ENCODE data around the gene FRYL. TPM values are rescaled to one million over a fixed set of nuclear protein-coding genes. Genes with fewer than 3 reads are reported as not detected.

Gene FRYL
- total and polyA plus RNA-seq, 12 donors, result 11.7 to 60.1 (median 36.4) TPM

DNA sequence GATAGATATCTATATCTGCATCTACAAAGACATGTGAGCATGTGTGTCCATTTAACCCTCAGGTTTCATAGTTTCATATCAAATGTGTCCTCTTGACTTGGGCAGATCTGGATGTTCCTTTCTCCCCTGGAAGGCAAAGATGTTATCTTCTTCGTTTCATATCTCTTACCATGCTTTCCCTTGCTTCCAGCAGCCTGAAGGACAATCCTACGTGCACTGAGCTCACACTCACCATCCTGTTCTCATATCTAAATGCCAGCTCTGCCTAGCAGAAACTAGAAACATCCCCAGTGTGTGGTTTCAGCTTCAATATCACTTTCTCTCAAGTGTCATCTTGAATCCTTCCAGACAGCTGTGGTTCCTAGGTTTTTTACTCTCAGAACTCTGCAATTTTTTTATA lies 223.8 kb downstream of the FRYL start:
- no peak for DNase-seq
- Histone ChIP-seq H3K9me3 (peaks cover 0 to 10% (median 0%) of the 10 kb centered on the region in 11 donors), H3K27ac (no peak overlapping the region), H3K4me1 (no peaks in the 10 kb centered on the region), H3K27me3 (no peaks in the 10 kb centered on the region), H3K36me3 (peaks cover 0 to 99% (median 59%) of the 10 kb centered on the region in 9 donors), H3K4me3 (no peak overlapping the region)
- intact Hi-C loops (cut with DNase I), result loop anchor here in 1 of 10 donors (5.0 kb wide), 1 partner anchor 34 kb away; no protein-coding TSS in a partner anchor
- WGBS, 2 donors, result 90 to 91% methylated on average over 2 of the region's 2 CpGs
- TF ChIP-seq, protein P1, sequence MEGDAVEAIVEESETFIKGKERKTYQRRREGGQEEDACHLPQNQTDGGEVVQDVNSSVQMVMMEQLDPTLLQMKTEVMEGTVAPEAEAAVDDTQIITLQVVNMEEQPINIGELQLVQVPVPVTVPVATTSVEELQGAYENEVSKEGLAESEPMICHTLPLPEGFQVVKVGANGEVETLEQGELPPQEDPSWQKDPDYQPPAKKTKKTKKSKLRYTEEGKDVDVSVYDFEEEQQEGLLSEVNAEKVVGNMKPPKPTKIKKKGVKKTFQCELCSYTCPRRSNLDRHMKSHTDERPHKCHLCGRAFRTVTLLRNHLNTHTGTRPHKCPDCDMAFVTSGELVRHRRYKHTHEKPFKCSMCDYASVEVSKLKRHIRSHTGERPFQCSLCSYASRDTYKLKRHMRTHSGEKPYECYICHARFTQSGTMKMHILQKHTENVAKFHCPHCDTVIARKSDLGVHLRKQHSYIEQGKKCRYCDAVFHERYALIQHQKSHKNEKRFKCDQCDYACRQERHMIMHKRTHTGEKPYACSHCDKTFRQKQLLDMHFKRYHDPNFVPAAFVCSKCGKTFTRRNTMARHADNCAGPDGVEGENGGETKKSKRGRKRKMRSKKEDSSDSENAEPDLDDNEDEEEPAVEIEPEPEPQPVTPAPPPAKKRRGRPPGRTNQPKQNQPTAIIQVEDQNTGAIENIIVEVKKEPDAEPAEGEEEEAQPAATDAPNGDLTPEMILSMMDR (IDR thresholded peaks at IDR 0.05), result no peak
- ATAC-seq, result no peak

DNA sequence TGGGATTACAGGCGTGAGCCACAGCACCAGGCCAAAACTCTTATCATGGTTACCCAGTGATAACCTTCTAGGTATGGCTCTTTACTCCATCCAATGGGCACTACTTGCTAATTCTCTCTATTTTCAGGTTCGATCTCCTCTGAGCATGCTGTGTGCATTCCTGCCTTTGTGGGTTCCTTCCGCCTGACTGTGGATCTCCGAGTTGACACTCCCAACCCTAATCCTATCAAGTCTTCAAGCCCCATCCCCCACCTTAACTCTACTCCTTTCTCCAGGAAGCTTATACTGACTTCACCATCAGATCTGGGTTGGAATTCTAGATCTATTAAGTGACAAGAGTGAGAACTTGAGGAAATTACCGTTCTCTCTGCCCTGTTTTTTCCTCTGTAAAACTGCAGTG lies 225.5 kb downstream of the FRYL start:
- peaks cover 0 to 10% (median 0%) of the 10 kb centered on the region in 11 donors for H3K9me3 ChIP-seq
- 72 to 76% methylated on average over 5 of the region's 5 CpGs for WGBS, 2 donors
- H3K27me3 ChIP-seq, result no peaks in the 10 kb centered on the region
- H3K4me3 ChIP-seq, result no peak overlapping the region
- intact Hi-C loops (cut with DNase I), result loop anchor here in 1 of 10 donors (5.0 kb wide), 1 partner anchor 32 kb away; no protein-coding TSS in a partner anchor
- H3K27ac ChIP-seq, result no peak overlapping the region
- DNase-seq (no peak), ATAC-seq (no peak)
- peaks cover 0 to 99% (median 64%) of the 10 kb centered on the region in 9 donors for H3K36me3 ChIP-seq
- TF ChIP-seq, protein P1 (IDR thresholded peaks at IDR 0.05), result no peak
- no peaks in the 10 kb centered on the region for H3K4me1 ChIP-seq

DNA sequence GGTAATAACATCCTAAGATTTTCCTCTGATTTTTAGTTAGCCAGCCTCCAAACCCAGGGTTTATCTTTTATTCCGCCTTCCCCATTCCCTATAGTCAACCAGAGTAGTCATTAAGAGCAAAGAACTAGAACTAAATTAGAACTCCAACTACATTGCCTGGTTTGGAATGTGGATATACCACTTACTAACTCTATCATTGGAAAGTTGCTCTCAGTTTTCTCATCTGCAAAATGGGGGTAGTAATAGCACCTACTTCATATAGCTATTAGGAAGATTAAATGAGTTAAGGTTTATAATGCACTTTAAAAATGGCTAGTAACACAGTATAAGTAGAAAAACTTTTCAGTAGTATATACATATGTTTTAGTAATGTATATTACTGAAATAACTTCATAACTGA lies 226.4 kb downstream of the FRYL start:
- no peak overlapping the region for H3K27ac ChIP-seq
- H3K4me3 ChIP-seq, result no peak overlapping the region
- intact Hi-C loops (cut with DNase I), result no loop called here
- DNase-seq, result no peak
- no peak for ATAC-seq
- TF ChIP-seq, protein P1 (IDR thresholded peaks at IDR 0.05), result no peak
- peaks cover 0 to 10% (median 0%) of the 10 kb centered on the region in 11 donors for H3K9me3 ChIP-seq
- peaks cover 0 to 100% (median 73%) of the 10 kb centered on the region in 9 donors for H3K36me3 ChIP-seq
- no peaks in the 10 kb centered on the region for H3K27me3 ChIP-seq
- H3K4me1 ChIP-seq, result no peaks in the 10 kb centered on the region
- WGBS, 2 donors, result 100% methylated on average over 1 of the region's 1 CpG

DNA sequence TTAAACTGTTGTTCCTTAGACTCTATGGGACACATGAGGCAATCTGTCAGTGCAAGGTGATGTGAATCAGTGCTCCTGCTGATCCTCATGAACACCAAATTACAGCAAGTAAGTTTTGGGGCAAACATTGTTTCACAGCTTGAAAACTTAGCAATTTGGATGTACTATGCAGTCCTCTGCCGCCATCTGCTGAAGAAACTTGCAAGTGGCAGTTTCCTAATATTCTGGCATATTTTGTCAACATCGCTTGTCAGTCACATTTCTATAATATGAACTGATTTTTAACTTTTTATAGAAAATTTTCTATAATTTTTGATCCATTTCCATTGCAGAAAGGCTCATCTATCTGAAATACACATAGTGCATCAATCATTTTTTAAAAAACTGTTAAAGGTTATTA lies 233.7 kb downstream of the FRYL start:
- WGBS, 2 donors, result 81 to 83% methylated on average over 2 of the region's 2 CpGs
- no peak for ATAC-seq

More for the DNA sequence above, 233.7 kb downstream of the FRYL start:
- TF ChIP-seq, protein P1 (IDR thresholded peaks at IDR 0.05), result peak; percentile 8 to 72 (median 56)
- Histone ChIP-seq H3K27ac (no peak overlapping the region), H3K9me3 (no peaks in the 10 kb centered on the region), H3K27me3 (no peaks in the 10 kb centered on the region), H3K36me3 (peaks cover 0 to 100% (median 67%) of the 10 kb centered on the region in 9 donors), H3K4me1 (no peaks in the 10 kb centered on the region), H3K4me3 (no peak overlapping the region)
- intact Hi-C loops (cut with DNase I), result loop anchor here in 2 of 10 donors (5.0 to 10.0 kb wide), 2 partner anchors 102 to 419 kb away; no protein-coding TSS in a partner anchor
- no peak for DNase-seq

Measured in heart right ventricle (tissue), 16 donors.